Endothelial cell of umbilical vein (primary cell): Measurements from ENCODE around the gene WDFY2. TPM values are rescaled to one million over a fixed set of nuclear protein-coding genes. Genes with fewer than 3 reads are reported as not detected.
A peak's percentile ranks its signal among the peaks of the same experiment; 100 is the strongest.

Experiments used
- BruUV-seq: library from RNA; stranded (reverse); fragments of 400-500 nt; replicated peaks from 2 replicates; lab custom pipeline; 2021; lab: Mats Ljungman, UMichigan
- CTCF ChIA-PET: fragments of 300-600, 350-600 bp; sonication (Branson Sonifier 250); formaldehyde crosslinking; loops from one replicate; lab custom pipeline; 2021; ENCODE audit warnings: antibody characterized with exemption, inconsistent platforms; lab: Charles Lee
- POLR2A ChIA-PET: fragments of 300-600, 350-600 bp; sonication (Branson Sonifier 250); formaldehyde crosslinking; loops from one replicate; lab custom pipeline; 2021; ENCODE audit warnings: antibody characterized with exemption, inconsistent platforms; lab: Charles Lee
- DNase-seq: peaks from one replicate; pipeline ENCODE4 v3.0.0-alpha.2; 2011; ENCODE audit warnings: low read depth, low spot score
- FAIRE-seq: peaks from 2 replicates; lab custom pipeline; 2011; peaks lifted over from hg19 to GRCh38; lab: Jason Lieb, UNC
- H2AFZ ChIP-seq: 2 replicates; pipeline ENCODE4 v1.6.0; 2012; ENCODE audit warnings: low read depth, low read length, control low read depth, inconsistent platforms
- H3K27ac ChIP-seq: 2 replicates; pipeline ENCODE4 v1.5.1; 2011; ENCODE audit warnings: low read depth, mild to moderate bottlenecking, control low read depth, low read length, moderate library complexity; ENCODE audit not compliant: insufficient read depth
- H3K27me3 ChIP-seq, 2 experiments: 2 replicates each; pipeline versions ENCODE4 v1.6.0 to v1.6.1; 2011; ENCODE audit warnings: low read length in 2 of 2, mixed read lengths in 1 of 2; ENCODE audit not compliant: control insufficient read depth in 2 of 2, insufficient read depth in 2 of 2
- H3K36me3 ChIP-seq, 2 experiments: 2 replicates in 1 of 2; 3 replicates in 1 of 2; pipeline ENCODE4 v1.5.1; 2011; ENCODE audit warnings: low read length in 2 of 2, mild to moderate bottlenecking in 1 of 2, moderate library complexity in 1 of 2; ENCODE audit not compliant: control insufficient read depth in 2 of 2, insufficient read depth in 2 of 2; ENCODE audit errors: extremely low read depth in 1 of 2
- H3K4me1 ChIP-seq: 3 replicates; pipeline ENCODE4 v1.5.1; 2011; ENCODE audit warnings: mild to moderate bottlenecking, low read length; ENCODE audit not compliant: control insufficient read depth, insufficient read depth; ENCODE audit errors: extremely low read depth
- H3K4me2 ChIP-seq: 2 replicates; pipeline ENCODE4 v1.6.1; 2011; ENCODE audit warnings: low read length, control low read depth, mixed read lengths; ENCODE audit not compliant: insufficient read depth
- H3K4me3 ChIP-seq, 3 experiments: fragments of 200-600 bp in 1 of 3; sonication (generic), shearing (Covaris generic) in 1 of 3; replicated peaks in 1 of 3; 2 replicates each; pipeline ENCODE4 v1.5.1; 2011 to 2016; ENCODE audit warnings: control low read depth in 3 of 3, low read length in 3 of 3, mild to moderate bottlenecking in 2 of 3, inconsistent platforms in 1 of 3, low read depth in 1 of 3, moderate library complexity in 1 of 3; ENCODE audit not compliant: insufficient read depth in 1 of 3
- H3K79me2 ChIP-seq: 2 replicates; pipeline ENCODE4 v1.6.0; 2012; ENCODE audit warnings: low read length, inconsistent platforms; ENCODE audit not compliant: control insufficient read depth, insufficient read depth
- H3K9ac ChIP-seq: replicated peaks from 2 replicates; pipeline ENCODE3; 2011; ENCODE audit warnings: low read length, control low read depth; ENCODE audit not compliant: insufficient read depth; ENCODE audit errors: extremely low read depth
- H3K9me1 ChIP-seq: replicated peaks from 3 replicates; pipeline ENCODE4 v1.6.0; 2011; ENCODE audit warnings: mild to moderate bottlenecking, low read length; ENCODE audit not compliant: control insufficient read depth, insufficient read depth; ENCODE audit errors: extremely low read depth
- H3K9me3 ChIP-seq: replicated peaks from 2 replicates; pipeline ENCODE4 v1.5.1; 2012; ENCODE audit warnings: low read length, inconsistent platforms; ENCODE audit not compliant: control insufficient read depth, insufficient read depth
- H4K20me1 ChIP-seq: replicated peaks from 2 replicates; pipeline ENCODE3; 2011; ENCODE audit warnings: mild to moderate bottlenecking, low read length; ENCODE audit not compliant: control insufficient read depth, insufficient read depth; ENCODE audit errors: extremely low read depth
- EZH2 ChIP-seq: IDR thresholded peaks from 2 replicates; pipeline ENCODE4 v1.6.1; 2012; ENCODE audit warnings: borderline replicate concordance, low read depth, mild to moderate bottlenecking, moderate library complexity, low read length, inconsistent platforms; ENCODE audit not compliant: severe bottlenecking
- FOS ChIP-seq: IDR thresholded peaks from 2 replicates; pipeline ENCODE4 v1.6.1; 2011; ENCODE audit warnings: mild to moderate bottlenecking, low read length, moderate library complexity, borderline replicate concordance; ENCODE audit not compliant: insufficient read depth
- GATA2 ChIP-seq: IDR thresholded peaks from 2 replicates; pipeline ENCODE4 v1.7.0; 2011; ENCODE audit warnings: low read depth, mild to moderate bottlenecking, moderate library complexity, mixed read lengths, low read length; ENCODE audit not compliant: insufficient read length, insufficient read depth
- JUN ChIP-seq: IDR thresholded peaks from 2 replicates; pipeline ENCODE4 v1.6.1; 2011; ENCODE audit warnings: borderline replicate concordance, low read depth; ENCODE audit not compliant: insufficient read length, insufficient read depth
- MAX ChIP-seq: IDR thresholded peaks from 2 replicates; pipeline ENCODE4 v1.6.1; 2011; ENCODE audit not compliant: insufficient read depth, insufficient read length
- MYC ChIP-seq: IDR thresholded peaks from one replicate; pipeline ENCODE4 v1.6.1; 2011; ENCODE audit warnings: mild to moderate bottlenecking, low read depth, low read length
- POLR2A ChIP-seq: IDR thresholded peaks from 2 replicates; pipeline ENCODE4 v1.6.1; 2012; ENCODE audit warnings: low read depth, mild to moderate bottlenecking, control low read depth, low read length
- POLR2AphosphoS5 ChIP-seq: IDR thresholded peaks from 2 replicates; pipeline ENCODE4 v1.6.1; 2012; ENCODE audit warnings: low read depth, mild to moderate bottlenecking, control low read depth, low read length, moderate library complexity; ENCODE audit not compliant: insufficient read depth
- dilution Hi-C: fragments of 300-500 bp; cut with MboI; formaldehyde crosslinking; loops from one replicate; pipeline ENCODE4 v1.15.0; 2019; ENCODE audit warnings: low sequenced_read_pairs; ENCODE audit not compliant: extremely low pct_ligation_motif_present
- intact Hi-C: fragments of 100-400 bp; cut with micrococcal nuclease; formaldehyde crosslinking; loops from one replicate; pipeline ENCODE4 v1.10.0; 2022
- polyA plus RNA-seq, 4 experiments: library from polyadenylated mRNA; depleted of rRNA in 3 of 4; stranded (reverse) in 3 of 4; unstranded in 1 of 4; fragments of >200 nt; gene quantifications; 2 replicates each; pipeline versions ENCODE4 v1.2.1 to v1.2.3, GENCODE V29; 2011 to 2012; ENCODE audit warnings: missing spikeins in 1 of 4
- total RNA-seq: library from RNA; stranded (reverse); gene quantifications from 2 replicates; pipeline ENCODE4 v1.2.3, GENCODE V29; 2021
- TF ChIP-seq, protein P1 (sequence below), 2 donors: IDR thresholded peaks; 1 replicate in 1 of 2; 2 replicates in 1 of 2; pipeline ENCODE4 v1.5.1; 2011; ENCODE audit warnings: low read length in 2 of 2, mild to moderate bottlenecking in 2 of 2, moderate library complexity in 2 of 2, control low read depth in 1 of 2, inconsistent platforms in 1 of 2, low read depth in 1 of 2; ENCODE audit not compliant: insufficient read depth in 1 of 2; ENCODE audit errors: extremely low read depth in 1 of 2

WDFY2 gene
- total and polyA plus RNA-seq, 2 donors (not counting 3 experiments of a cell fraction or from before 2014, with no cell fraction given): 2.1 to 5.5 TPM

GRCh38 chr13:51681037-51681678 is 96.9 kb downstream of the WDFY2 start:
- Histone ChIP-seq H3K27me3 (no peaks in the 10 kb centered on the region), H3K4me3 (no peak overlapping the region), H4K20me1 (no peaks in the 10 kb centered on the region), H3K9me1 (no peaks in the 10 kb centered on the region), H2AFZ (no peak overlapping the region), H3K79me2 (no peaks in the 10 kb centered on the region), H3K9ac (no peak overlapping the region), H3K9me3 (no peaks in the 10 kb centered on the region), H3K27ac (no peak overlapping the region), H3K4me1 (no peaks in the 10 kb centered on the region), H3K4me2 (no peak overlapping the region), H3K36me3 (no peaks in the 10 kb centered on the region)
- TF ChIP-seq JUN (no peak), FOS (peak; percentile 10)
- dilution Hi-C loops (no loop called here), intact Hi-C loops (no loop called here)
- FAIRE-seq (no peak), DNase-seq (no peak)
- no TSS peak for BruUV-seq
- POLR2A ChIA-PET: no interaction called here
- CTCF ChIA-PET: no interaction called here

DNA sequence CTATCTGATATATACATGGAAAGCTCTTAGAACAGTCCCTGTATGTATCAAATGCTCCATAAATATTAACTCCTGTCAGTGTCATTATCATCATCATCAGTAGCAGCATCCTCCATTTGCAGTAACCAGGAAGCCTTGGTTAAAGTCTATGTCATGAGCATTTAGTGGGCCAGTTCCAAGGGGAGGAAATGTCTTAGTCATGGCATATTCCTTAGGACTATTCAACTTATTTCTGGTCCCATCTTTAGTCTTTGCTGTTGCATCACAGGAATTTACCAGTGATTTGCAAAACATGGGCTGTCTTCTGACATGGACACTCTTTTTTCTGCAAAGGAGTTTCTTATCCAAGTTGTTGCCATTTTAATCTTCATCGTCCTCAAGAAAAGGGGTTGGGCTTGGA is 98.4 kb downstream of the WDFY2 start:
- Histone ChIP-seq H3K4me2 (no peak overlapping the region), H3K36me3 (no peaks in the 10 kb centered on the region), H2AFZ (no peak overlapping the region), H3K4me1 (no peaks in the 10 kb centered on the region), H3K27ac (no peak overlapping the region), H3K9me1 (no peaks in the 10 kb centered on the region), H3K27me3 (no peaks in the 10 kb centered on the region), H3K79me2 (no peaks in the 10 kb centered on the region), H3K9ac (no peak overlapping the region), H3K9me3 (no peaks in the 10 kb centered on the region), H4K20me1 (no peaks in the 10 kb centered on the region), H3K4me3 (no peak overlapping the region)
- ChIA-PET CTCF (no interaction called here), POLR2A (no interaction called here)
- intact Hi-C loops: no loop called here
- no TSS peak for BruUV-seq
- FAIRE-seq: no peak
- dilution Hi-C loops: no loop called here
- no peak for DNase-seq
- no peak for TF ChIP-seq POLR2AphosphoS5
- no peak for TF ChIP-seq MAX
- TF ChIP-seq POLR2A: no peak
- no peak for TF ChIP-seq FOS
- no peak for TF ChIP-seq MYC
- TF ChIP-seq GATA2: no peak
- TF ChIP-seq JUN: no peak
- TF ChIP-seq, protein P1, sequence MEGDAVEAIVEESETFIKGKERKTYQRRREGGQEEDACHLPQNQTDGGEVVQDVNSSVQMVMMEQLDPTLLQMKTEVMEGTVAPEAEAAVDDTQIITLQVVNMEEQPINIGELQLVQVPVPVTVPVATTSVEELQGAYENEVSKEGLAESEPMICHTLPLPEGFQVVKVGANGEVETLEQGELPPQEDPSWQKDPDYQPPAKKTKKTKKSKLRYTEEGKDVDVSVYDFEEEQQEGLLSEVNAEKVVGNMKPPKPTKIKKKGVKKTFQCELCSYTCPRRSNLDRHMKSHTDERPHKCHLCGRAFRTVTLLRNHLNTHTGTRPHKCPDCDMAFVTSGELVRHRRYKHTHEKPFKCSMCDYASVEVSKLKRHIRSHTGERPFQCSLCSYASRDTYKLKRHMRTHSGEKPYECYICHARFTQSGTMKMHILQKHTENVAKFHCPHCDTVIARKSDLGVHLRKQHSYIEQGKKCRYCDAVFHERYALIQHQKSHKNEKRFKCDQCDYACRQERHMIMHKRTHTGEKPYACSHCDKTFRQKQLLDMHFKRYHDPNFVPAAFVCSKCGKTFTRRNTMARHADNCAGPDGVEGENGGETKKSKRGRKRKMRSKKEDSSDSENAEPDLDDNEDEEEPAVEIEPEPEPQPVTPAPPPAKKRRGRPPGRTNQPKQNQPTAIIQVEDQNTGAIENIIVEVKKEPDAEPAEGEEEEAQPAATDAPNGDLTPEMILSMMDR (IDR thresholded peaks at IDR 0.05; ENCODE audit: extremely low read depth in 1 of 2, insufficient read depth in 1 of 2, low read depth in 1 of 2, low read length in 2 of 2): no peak
- TF ChIP-seq EZH2: no peak
